ENCODE measurements around the gene LSS.
"Not testable (repeated sequence)": the region's sequence is repeated elsewhere in the genome, so short reads cannot be mapped to it uniquely, and the experiment has no call there.

Gene LSS

DNA sequence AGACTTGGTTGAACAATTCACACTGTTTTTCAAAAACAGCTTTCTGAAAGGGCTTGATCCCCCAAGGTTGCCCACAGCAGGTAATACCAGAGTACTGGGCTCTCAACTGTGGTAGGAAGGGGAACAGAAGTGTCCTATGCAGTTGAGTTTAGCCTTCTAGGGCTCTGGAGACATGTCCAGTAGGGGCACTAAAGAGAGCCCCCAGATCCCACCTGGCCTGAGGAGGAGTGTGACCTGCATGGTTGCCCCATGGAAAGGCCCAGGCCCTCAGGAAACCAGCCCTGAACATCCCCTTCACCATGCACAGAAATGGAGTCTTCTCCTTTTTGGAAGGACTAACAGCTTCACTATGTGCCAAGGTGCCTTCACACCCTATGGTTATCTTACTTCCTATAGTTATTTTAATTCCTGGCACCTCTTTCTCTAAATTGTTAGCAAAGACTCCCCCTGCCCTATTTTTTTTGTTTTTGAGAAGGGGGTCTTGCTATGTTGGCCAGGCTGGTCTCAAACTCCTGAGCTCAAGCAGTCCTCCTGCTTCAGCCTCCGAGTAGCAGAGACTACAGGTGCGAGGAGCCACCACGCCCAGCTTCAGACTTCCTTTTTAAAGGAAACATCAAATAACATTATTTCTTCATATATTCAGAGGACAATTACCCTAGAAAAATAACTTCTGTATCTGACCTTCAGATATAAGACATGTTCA lies 16.8 kb upstream of the LSS start:
- no peak for DNase-seq

DNA sequence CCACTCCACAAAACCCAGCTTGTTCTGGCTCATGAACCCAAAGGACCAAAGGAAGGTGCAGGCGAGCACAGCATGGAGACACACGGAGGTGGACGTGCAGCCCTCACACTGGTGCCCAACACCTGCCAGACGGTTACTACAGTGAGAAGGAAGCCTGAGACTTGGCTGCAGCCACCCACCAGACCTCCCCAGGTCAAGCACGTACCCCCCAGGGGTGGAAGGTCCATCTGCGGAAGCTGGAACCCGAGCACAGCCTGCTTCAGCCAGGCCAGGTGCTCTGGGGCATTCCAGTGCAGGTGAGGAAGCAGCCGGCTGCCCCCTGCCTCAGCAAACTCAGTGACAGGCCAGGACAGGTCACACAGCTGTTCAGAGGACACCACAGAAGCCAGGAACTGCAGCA lies 16.0 kb upstream of the LSS start:
- DNase-seq = no peak

- DNase-seq = no peak
Measured at GRCh38 chr21:46243960-46244361, 15.4 kb upstream of the LSS start.

- DNase-seq = no peak
Measured at GRCh38 chr21:46243325-46243724, 14.8 kb upstream of the LSS start.

DNA sequence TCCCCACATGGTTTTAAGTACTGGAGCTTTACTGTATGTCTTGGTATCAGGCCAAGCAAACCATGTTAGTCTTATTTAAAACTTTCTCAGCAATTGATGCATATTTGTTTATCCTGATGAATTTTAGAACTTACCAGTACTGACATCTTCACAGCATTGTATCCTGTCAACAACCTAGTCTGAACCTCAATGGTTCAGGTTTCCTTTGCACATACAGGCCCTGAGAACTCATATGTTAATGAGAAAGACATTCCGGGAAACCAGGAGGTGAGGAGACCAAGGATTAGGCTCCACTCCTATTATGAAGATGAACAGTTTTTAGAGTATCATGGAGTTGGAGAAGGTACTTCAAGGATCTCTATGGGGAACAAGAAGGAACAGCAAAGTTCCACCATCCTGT lies 13.0 kb upstream of the LSS start:
- DNase-seq = not testable (repeated sequence)

GRCh38 chr21:46239817-46240325 lies 11.3 kb upstream of the LSS start:
- DNase-seq = no peak

GRCh38 chr21:46237474-46237873 lies 8.9 kb upstream of the LSS start:
- no peak for DNase-seq

DNA sequence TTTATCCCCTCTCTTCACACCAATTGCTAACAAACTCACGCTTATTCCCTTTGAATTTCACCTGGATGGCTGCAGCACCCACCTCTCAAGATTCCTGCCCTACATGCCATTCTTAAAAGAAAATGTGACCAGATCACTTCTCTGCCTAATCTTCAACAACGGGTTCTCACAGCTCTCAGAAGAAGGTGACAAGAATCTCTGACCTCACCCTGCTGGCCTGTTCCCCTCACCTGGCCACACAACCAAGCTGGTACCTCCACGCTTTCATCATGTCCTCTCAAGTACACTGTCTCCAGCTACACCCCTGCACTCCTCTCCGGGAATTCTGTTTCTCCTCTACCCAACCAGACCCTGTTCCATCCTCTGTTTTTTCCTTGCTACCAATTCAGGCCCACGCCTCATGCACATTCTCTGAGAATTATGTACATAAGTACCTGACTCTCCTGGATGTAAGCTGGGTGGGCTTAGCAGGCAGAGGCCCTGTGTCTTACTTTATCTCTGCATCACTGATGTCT lies 5.9 kb upstream of the LSS start:
- no peak for DNase-seq

DNA sequence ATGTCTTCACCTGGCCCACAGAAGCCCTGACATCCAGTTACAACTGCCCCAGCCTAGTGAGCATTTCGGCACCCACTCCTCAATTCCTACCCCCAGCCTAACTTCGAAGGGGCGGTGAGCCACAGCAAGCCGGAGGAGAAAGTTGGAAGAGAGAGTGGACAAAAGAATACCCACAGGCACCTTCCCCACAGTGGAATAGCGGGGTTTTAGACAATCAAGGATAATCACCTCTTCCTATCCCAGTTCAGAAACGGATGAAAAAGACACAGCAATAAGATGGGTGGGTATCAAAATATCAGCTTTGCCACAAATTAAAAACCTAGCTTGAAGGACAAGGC lies 1.3 kb upstream of the LSS start:
- no peak for DNase-seq

DNA sequence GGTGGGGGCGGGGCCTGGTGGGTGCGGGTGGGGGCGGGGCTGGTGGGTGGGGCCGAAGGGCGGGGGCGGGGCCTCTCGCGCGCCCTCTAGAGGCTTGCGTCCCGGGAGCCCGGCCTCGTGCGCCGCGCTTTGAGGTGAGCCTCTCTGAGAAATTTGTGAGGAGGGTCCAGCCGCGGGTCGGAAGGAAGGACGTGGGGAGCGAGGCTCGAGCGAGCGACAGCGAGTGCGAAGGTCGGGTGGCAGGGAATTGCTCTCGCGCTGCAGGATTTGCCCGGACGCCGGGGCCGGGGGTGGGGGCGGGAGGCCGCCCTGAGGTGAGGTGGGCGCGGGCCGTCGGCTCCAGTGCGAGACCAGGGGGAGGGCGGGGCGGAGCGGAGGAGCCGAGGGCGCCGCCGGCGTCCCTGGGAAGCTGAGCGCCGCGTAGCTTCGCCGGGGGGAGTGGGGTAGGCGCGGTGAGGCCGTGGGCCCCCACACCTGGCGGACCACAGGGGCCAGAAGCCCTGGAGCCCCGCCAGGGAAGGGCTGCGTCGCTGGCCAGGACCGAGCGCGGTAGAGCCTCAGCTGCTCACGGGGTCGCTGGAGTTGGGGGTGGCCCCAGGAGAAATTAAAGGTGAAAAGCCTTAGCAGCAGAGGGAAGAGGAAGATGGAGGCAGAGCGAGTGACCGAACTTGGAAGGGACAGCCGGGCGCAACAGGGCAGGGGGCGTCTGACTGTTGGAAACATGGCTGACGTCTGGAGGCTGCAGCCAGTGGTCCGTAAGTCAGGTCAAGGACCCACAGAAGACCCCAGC lies 754 bp upstream of the LSS start:
- peak; percentile 42 for DNase-seq

GRCh38 chr21:46227811-46228344 lies 696 bp downstream of the LSS start:
- no peak for DNase-seq

GRCh38 chr21:46226920-46227599 lies 1.5 kb downstream of the LSS start:
- DNase-seq = no peak

DNA sequence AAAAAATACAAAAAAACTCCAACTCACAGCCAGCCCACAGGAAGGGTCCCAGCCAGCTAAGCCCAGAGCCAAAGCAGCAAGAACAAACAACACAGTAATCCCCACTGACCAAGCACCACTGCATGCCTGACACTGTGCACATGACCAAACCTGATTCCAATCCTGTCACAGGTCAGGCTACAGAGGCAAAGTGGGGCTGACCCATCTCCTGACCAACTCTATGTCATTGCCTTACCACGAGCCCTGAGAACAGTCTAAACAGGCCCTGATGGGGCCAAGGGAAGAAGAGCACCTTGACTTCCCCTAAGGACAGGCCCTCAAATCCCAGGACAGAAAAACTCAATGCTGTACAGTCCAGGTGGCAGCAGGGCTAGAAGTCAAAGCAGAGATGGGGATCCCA lies 2.4 kb downstream of the LSS start:
- no peak for DNase-seq

DNA sequence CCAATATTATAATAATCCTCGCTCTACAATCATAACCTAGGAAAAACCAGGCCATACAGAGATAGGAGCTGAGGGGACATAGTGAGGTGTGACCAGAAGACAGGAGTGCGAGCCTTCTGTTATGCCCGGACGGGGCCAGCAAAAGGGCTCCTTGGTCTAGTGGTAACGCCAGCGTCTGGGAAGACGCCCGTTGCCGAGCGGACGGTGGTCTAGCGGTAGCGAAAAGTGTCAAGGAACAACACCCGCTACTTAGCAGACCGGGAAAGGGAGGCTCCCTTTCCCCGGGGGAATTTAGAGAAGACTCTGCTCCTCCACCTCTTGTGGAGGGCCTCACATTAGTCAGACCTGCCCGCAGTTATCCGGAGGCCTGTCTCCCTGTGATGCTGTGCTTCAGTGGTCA lies 4.9 kb downstream of the LSS start:
- not testable (repeated sequence) for DNase-seq

DNA sequence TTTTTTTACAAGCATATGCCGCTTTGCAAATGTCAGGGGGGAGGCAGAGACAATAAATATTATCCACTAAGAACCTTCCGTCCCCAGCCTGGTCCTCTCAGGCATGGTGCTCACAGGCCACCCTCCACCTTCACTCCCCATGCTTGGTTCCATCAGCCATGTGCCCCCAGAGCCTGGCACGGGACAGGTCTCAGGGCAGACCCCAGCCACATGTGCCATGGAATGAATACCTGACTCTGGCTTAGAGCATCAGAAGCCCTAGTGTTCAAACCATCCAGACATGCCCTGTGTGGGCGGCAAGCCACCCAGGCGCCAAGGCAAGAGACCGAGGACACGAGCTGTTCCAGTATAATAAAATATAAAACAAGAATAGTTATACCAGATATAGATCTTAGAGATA lies 5.4 kb downstream of the LSS start:
- no peak for DNase-seq

GRCh38 chr21:46222436-46223116 lies 6.0 kb downstream of the LSS start:
- no peak for DNase-seq

DNA sequence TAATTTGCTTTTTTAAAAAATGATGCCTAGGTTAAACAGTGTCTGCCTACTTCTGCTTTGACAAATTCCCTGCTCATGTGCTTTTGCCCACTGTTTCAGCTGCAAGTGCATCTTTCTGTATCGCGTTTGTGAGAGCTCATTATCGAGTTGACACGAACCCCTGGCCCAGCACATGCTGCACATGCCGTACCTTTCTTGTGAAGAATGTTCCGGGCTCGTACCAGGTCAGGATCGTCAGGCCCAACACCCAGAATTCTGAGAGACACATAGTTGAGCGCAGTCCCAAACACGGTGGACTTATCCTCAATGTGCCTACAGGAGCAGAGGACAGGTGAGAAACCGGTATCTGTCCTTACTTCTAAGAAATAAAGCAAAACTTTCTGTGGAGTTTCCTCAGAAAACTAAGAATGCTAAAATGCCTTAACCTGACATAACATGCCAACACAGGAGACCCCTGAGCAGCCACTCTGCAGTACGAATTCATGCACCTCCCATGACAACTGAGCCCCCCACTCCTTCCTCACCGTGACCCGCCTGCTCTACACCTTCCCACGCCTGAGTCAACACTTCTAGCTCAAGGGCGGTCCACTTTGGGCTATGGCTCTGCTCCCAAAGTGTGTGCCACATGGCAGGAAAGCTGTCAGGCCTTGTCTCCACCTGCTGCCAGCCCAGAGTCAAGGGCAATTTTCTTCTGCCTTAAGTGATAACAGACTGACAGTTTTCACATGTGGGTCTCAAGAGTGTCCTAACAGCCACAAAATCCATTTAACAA lies 6.7 kb downstream of the LSS start:
- no peak for DNase-seq

DNA sequence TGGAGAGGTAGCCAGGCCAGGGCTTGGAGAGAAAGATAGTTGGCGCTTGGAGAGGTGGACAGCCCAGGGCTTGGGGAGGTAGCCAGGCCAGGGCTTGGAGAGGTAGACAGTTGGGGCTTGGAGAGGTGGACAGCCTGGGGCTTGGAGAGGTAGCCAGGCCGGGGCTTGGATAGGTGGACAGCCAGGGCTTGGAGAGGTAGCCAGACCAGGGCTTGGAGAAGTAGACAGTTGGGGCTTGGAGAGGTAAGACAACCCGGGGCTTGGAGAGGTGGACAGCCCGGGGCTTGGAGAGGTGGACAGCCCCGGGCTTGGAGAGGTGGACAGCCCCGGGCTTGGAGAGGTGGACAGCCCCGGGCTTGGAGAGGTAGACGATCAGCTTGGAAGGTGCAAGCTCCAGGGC lies 7.7 kb downstream of the LSS start:
- DNase-seq = no peak

GRCh38 chr21:46220275-46220810 lies 8.2 kb downstream of the LSS start:
- no peak for DNase-seq

DNA sequence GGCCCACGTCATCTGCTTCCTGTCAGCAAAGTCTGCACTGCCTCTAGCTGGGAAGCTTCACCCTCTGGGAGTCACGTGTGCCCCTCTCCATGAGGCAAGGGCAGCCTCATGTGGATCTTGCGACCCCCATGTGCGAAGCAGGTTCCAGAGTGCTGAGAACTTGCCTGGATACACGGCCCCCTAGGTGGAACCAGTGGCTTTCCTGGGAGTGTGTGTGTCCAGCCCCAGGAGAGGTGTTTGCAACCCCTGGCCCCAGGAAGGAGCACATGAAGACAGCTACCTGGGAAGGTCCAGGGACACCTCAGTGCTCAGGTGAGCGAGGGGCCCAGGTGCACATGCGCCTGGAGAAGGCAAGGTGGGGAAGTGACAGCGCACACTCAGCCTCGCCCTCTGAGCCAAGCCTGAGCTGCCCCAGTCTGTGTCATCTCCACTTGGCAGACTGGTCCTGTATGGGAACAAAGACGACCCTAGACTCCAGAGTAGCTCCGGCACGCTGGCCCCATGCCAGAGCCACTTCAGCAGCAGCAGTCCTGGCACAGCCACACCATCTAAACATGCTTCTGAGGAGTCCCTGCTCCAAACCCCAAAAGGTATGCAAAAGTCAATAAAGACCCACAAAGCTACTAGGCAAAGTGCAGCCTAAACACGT lies 8.9 kb downstream of the LSS start:
- DNase-seq = no peak

DNA sequence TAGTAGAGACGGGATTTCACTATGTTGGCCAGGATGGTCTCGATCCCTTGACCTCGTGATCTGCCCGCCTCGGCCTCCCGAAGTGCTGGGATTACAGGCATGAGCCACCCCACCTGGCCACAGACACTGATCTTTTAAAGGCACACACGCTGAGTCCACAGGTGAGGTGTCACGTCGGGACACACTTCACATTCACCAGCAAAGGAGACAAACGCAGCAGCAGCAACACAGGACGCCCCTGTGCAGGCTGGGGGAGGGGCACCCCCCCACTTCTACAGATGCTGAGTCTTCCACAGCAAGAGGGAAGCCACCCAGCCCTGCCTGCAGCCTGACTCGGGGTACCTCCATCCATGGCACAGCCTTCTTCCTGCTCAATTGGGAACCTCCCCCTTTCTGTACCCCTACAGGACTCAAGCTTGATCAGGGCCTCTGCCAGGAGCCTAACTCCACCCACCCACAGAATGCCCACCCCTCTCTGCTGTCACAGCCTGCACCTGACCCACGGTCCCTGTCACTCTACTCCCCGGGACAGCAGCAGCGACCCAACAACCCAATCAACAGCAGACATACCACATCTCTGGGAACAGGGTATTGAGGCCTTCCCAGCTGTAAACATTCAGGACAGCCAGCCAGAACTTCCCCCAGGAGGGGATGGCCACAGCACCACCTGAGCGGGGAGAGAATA lies 9.5 kb downstream of the LSS start:
- no peak for DNase-seq

Measured in NCI-H1417 treated with DMSO at 0.1 percent for 48 hours (cell line).